HT1080 (cell line): ENCODE measurements around the gene CFAP77. TPM values are rescaled to one million over a fixed set of nuclear protein-coding genes. Genes with fewer than 3 reads are reported as not detected.

Experiments used
- DNase-seq: peaks from one replicate; pipeline ENCODE4 v3.0.0-alpha.2; 2015; ENCODE audit warnings: low read depth
- total RNA-seq: library from RNA; depleted of rRNA; stranded (reverse); fragments of >200 nt; shearing (Covaris generic); gene quantifications from 2 replicates; pipeline ENCODE4 v1.2.3, GENCODE V29; 2014

Gene CFAP77
- total RNA-seq, 1 experiment from 2014 or later = not detected

GRCh38 chr9:132407196-132407595, 2.8 kb upstream of the CFAP77 start:
- no peak for DNase-seq

- no peak for DNase-seq
These were observed 1.5 kb upstream of the CFAP77 start for GRCh38 chr9:132408521-132408920.

GRCh38 chr9:132410642-132411041, 631 bp downstream of the CFAP77 start:
- no peak for DNase-seq

GRCh38 chr9:132411091-132411508, 1.1 kb downstream of the CFAP77 start:
- DNase-seq = peak; percentile 25

GRCh38 chr9:132412089-132412488, 2.1 kb downstream of the CFAP77 start:
- peak; percentile 39 for DNase-seq

GRCh38 chr9:132413926-132414325, 3.9 kb downstream of the CFAP77 start:
- no peak for DNase-seq

GRCh38 chr9:132414731-132415130, 4.7 kb downstream of the CFAP77 start:
- no peak for DNase-seq

GRCh38 chr9:132415181-132415580, 5.2 kb downstream of the CFAP77 start:
- no peak for DNase-seq

GRCh38 chr9:132418726-132419363, 8.8 kb downstream of the CFAP77 start:
- no peak for DNase-seq

GRCh38 chr9:132422574-132422973, 12.6 kb downstream of the CFAP77 start:
- no peak for DNase-seq

GRCh38 chr9:132423503-132423902, 13.5 kb downstream of the CFAP77 start:
- DNase-seq = no peak

GRCh38 chr9:132424857-132425674, 15.1 kb downstream of the CFAP77 start:
- DNase-seq = no peak

- no peak for DNase-seq
These were observed 15.7 kb downstream of the CFAP77 start for GRCh38 chr9:132425675-132426062.

GRCh38 chr9:132426639-132427414, 16.8 kb downstream of the CFAP77 start:
- DNase-seq = no peak

GRCh38 chr9:132430998-132431397, 21.0 kb downstream of the CFAP77 start:
- no peak for DNase-seq

GRCh38 chr9:132434881-132435280, 24.9 kb downstream of the CFAP77 start:
- DNase-seq = no peak

- DNase-seq = no peak
These were observed 29.1 kb downstream of the CFAP77 start for GRCh38 chr9:132439153-132439552.

GRCh38 chr9:132440735-132441134, 30.7 kb downstream of the CFAP77 start:
- no peak for DNase-seq

- no peak for DNase-seq
These were observed 31.4 kb downstream of the CFAP77 start for GRCh38 chr9:132441404-132441803.

GRCh38 chr9:132443951-132444607, 34.1 kb downstream of the CFAP77 start:
- DNase-seq = no peak

- no peak for DNase-seq
These were observed 36.9 kb downstream of the CFAP77 start for GRCh38 chr9:132446887-132447286.

GRCh38 chr9:132447346-132447745, 37.3 kb downstream of the CFAP77 start:
- no peak for DNase-seq
